Activated T-cell treated with anti-CD3 and anti-CD28 coated beads, Interleukin-2, amount 50 U/mL, for 72 hours (primary cell): ENCODE measurements around the gene TM9SF2. TPM values are rescaled to one million over a fixed set of nuclear protein-coding genes. Genes with fewer than 3 reads are reported as not detected.

Source experiments
- ATAC-seq, 2 donors: fragments of 150-1000 bp; cut with Tn5 transposase; replicated peaks in 1 of 2; 2 replicates each; pipeline ENCODE4 v1.10.0; 2021; ENCODE audit warnings: moderate library complexity in 2 of 2, mild to moderate bottlenecking in 1 of 2
- DNase-seq, 2 donors: peaks; one replicate each; pipeline ENCODE4 v3.0.0; 2021 to 2022; ENCODE audit warnings: mixed read lengths in 1 of 2
- H3K27ac Mint-ChIP-seq: one replicate; pipeline ENCODE4 v1.8.0; 2022; ENCODE audit warnings: mild to moderate bottlenecking, moderate library complexity, mixed read lengths
- H3K27me3 Mint-ChIP-seq: one replicate; pipeline ENCODE4 v1.8.0; 2022; ENCODE audit warnings: low read depth, mixed read lengths
- H3K36me3 Mint-ChIP-seq, 2 donors: one replicate each; pipeline ENCODE4 v1.8.0; 2022; ENCODE audit warnings: mixed read lengths in 2 of 2, mild to moderate bottlenecking in 1 of 2; ENCODE audit not compliant: insufficient read depth in 2 of 2
- H3K4me1 Mint-ChIP-seq: one replicate; pipeline ENCODE4 v1.8.0; 2022; ENCODE audit warnings: low read depth, mixed read lengths
- H3K4me3 Mint-ChIP-seq, 2 donors: one replicate each; pipeline ENCODE4 v1.8.0; 2022; ENCODE audit warnings: mild to moderate bottlenecking in 2 of 2, mixed read lengths in 2 of 2, moderate library complexity in 2 of 2
- H3K9me3 Mint-ChIP-seq, 2 donors: one replicate each; pipeline ENCODE4 v1.8.0; 2022; ENCODE audit warnings: mixed read lengths in 2 of 2
- total RNA-seq, 2 donors: library from RNA; stranded (reverse); gene quantifications; one replicate each; pipeline ENCODE4 v1.2.3, GENCODE V29; 2022

TM9SF2 gene
- total RNA-seq, 2 donors from 2014 or later, result 56.8 to 77.2 TPM

- H3K27me3 Mint-ChIP-seq, result no peaks in the 10 kb centered on the region
- H3K4me3 Mint-ChIP-seq, result peak overlapping the region; percentile 89 to 92
- H3K36me3 Mint-ChIP-seq, result peaks cover 11 to 12% of the 10 kb centered on the region in 2 donors
- peak; percentile 95 to 96 for DNase-seq
- peak; percentile 77 to 83 for ATAC-seq
- H3K27ac Mint-ChIP-seq, result peak overlapping the region; percentile 90
- H3K4me1 Mint-ChIP-seq, result peaks cover 67% of the 10 kb centered on the region
- peaks cover 0 to 5% of the 10 kb centered on the region in 2 donors for H3K9me3 Mint-ChIP-seq
These were observed 2.8 kb upstream of the TM9SF2 start for GRCh38 chr13:99498171-99499161.

GRCh38 chr13:99500839-99501183, 461 bp upstream of the TM9SF2 start:
- Mint-ChIP-seq H3K4me3 (peak overlapping the region; percentile 89 to 98), H3K4me1 (peaks cover 79% of the 10 kb centered on the region), H3K27ac (peak overlapping the region; percentile 95), H3K9me3 (peaks cover 0 to 5% of the 10 kb centered on the region in 2 donors), H3K27me3 (no peaks in the 10 kb centered on the region), H3K36me3 (peaks cover 9 to 10% of the 10 kb centered on the region in 2 donors)
- no peak for DNase-seq
- ATAC-seq, result peak; percentile 16 to 24

- Mint-ChIP-seq H3K27me3 (no peaks in the 10 kb centered on the region), H3K4me1 (peaks cover 79% of the 10 kb centered on the region), H3K4me3 (peak overlapping the region; percentile 89 to 98), H3K9me3 (peaks cover 0 to 5% of the 10 kb centered on the region in 2 donors), H3K36me3 (peaks cover 10% of the 10 kb centered on the region in 2 donors), H3K27ac (peak overlapping the region; percentile 95)
- ATAC-seq (no peak), DNase-seq (peak; percentile 22 to 31)
These were observed 603 bp downstream of the TM9SF2 start for GRCh38 chr13:99501848-99502301.

- ATAC-seq (no peak), DNase-seq (no peak)
- peaks cover 24 to 45% of the 10 kb centered on the region in 2 donors for H3K36me3 Mint-ChIP-seq
- H3K9me3 Mint-ChIP-seq, result peaks cover 2 to 8% of the 10 kb centered on the region in 2 donors
- peak overlapping the region; percentile 90 for H3K27ac Mint-ChIP-seq
- H3K4me1 Mint-ChIP-seq, result peaks cover 76% of the 10 kb centered on the region
- H3K27me3 Mint-ChIP-seq, result no peaks in the 10 kb centered on the region
- H3K4me3 Mint-ChIP-seq, result peak overlapping the region; percentile 60 to 78
These were observed 4.6 kb downstream of the TM9SF2 start for GRCh38 chr13:99505814-99506269.

GRCh38 chr13:99506634-99507033, 5.4 kb downstream of the TM9SF2 start:
- DNase-seq, result no peak
- Mint-ChIP-seq H3K36me3 (peaks cover 28 to 48% of the 10 kb centered on the region in 2 donors), H3K4me3 (peak overlapping the region; percentile 16 to 51), H3K27me3 (no peaks in the 10 kb centered on the region), H3K27ac (peak overlapping the region; percentile 76), H3K4me1 (peaks cover 83% of the 10 kb centered on the region), H3K9me3 (peaks cover 2 to 8% of the 10 kb centered on the region in 2 donors)
- no peak for ATAC-seq

- Mint-ChIP-seq H3K4me1 (peaks cover 86% of the 10 kb centered on the region), H3K4me3 (peak overlapping the region in 1 of 2 donors; percentile 51), H3K36me3 (peaks cover 26 to 45% of the 10 kb centered on the region in 2 donors), H3K27me3 (no peaks in the 10 kb centered on the region), H3K9me3 (peaks cover 2 to 8% of the 10 kb centered on the region in 2 donors), H3K27ac (peak overlapping the region; percentile 76)
- ATAC-seq, result no peak
- no peak for DNase-seq
These were observed 5.8 kb downstream of the TM9SF2 start for GRCh38 chr13:99507054-99507453.

- ATAC-seq, result no peak
- Mint-ChIP-seq H3K36me3 (peaks cover 24 to 41% of the 10 kb centered on the region in 2 donors), H3K27me3 (no peaks in the 10 kb centered on the region), H3K4me3 (no peak overlapping the region), H3K4me1 (peaks cover 86% of the 10 kb centered on the region), H3K9me3 (peaks cover 2 to 8% of the 10 kb centered on the region in 2 donors), H3K27ac (no peak overlapping the region)
- DNase-seq, result no peak
These were observed 6.3 kb downstream of the TM9SF2 start for GRCh38 chr13:99507551-99507950.

- peaks cover 24 to 41% of the 10 kb centered on the region in 2 donors for H3K36me3 Mint-ChIP-seq
- peak overlapping the region; percentile 31 for H3K27ac Mint-ChIP-seq
- DNase-seq, result no peak
- H3K27me3 Mint-ChIP-seq, result no peaks in the 10 kb centered on the region
- H3K9me3 Mint-ChIP-seq, result peaks cover 2 to 8% of the 10 kb centered on the region in 2 donors
- H3K4me3 Mint-ChIP-seq, result no peak overlapping the region
- H3K4me1 Mint-ChIP-seq, result peaks cover 89% of the 10 kb centered on the region
- ATAC-seq, result no peak
These were observed 6.7 kb downstream of the TM9SF2 start for GRCh38 chr13:99507986-99508385.

GRCh38 chr13:99509479-99509878, 8.2 kb downstream of the TM9SF2 start:
- H3K4me3 Mint-ChIP-seq, result no peak overlapping the region
- H3K4me1 Mint-ChIP-seq, result peaks cover 75% of the 10 kb centered on the region
- H3K27ac Mint-ChIP-seq, result no peak overlapping the region
- H3K36me3 Mint-ChIP-seq, result peaks cover 27 to 38% of the 10 kb centered on the region in 2 donors
- no peak for DNase-seq
- peaks cover 2 to 8% of the 10 kb centered on the region in 2 donors for H3K9me3 Mint-ChIP-seq
- H3K27me3 Mint-ChIP-seq, result no peaks in the 10 kb centered on the region
- ATAC-seq, result no peak

- H3K4me3 Mint-ChIP-seq, result no peak overlapping the region
- DNase-seq (no peak), ATAC-seq (no peak)
- H3K27ac Mint-ChIP-seq, result no peak overlapping the region
- H3K36me3 Mint-ChIP-seq, result peaks cover 15 to 16% of the 10 kb centered on the region in 2 donors
- H3K4me1 Mint-ChIP-seq, result peaks cover 33% of the 10 kb centered on the region
- H3K27me3 Mint-ChIP-seq, result no peaks in the 10 kb centered on the region
- H3K9me3 Mint-ChIP-seq, result peaks cover 0 to 5% of the 10 kb centered on the region in 2 donors
These were observed 13.5 kb downstream of the TM9SF2 start for GRCh38 chr13:99514801-99515200.

GRCh38 chr13:99516153-99516929, 15.1 kb downstream of the TM9SF2 start:
- ATAC-seq (no peak), DNase-seq (no peak)
- Mint-ChIP-seq H3K9me3 (no peaks in the 10 kb centered on the region), H3K36me3 (peaks cover 5 to 6% of the 10 kb centered on the region in 2 donors), H3K27me3 (no peaks in the 10 kb centered on the region), H3K27ac (no peak overlapping the region), H3K4me3 (no peak overlapping the region), H3K4me1 (peaks cover 18% of the 10 kb centered on the region)

GRCh38 chr13:99517577-99517976, 16.3 kb downstream of the TM9SF2 start:
- Mint-ChIP-seq H3K4me1 (peaks cover 6% of the 10 kb centered on the region), H3K27me3 (no peaks in the 10 kb centered on the region), H3K36me3 (peaks cover 6 to 12% of the 10 kb centered on the region in 2 donors), H3K9me3 (no peaks in the 10 kb centered on the region), H3K4me3 (no peak overlapping the region), H3K27ac (no peak overlapping the region)
- DNase-seq, result no peak
- ATAC-seq, result no peak

- ATAC-seq, result no peak
- H3K4me3 Mint-ChIP-seq, result no peak overlapping the region
- no peak for DNase-seq
- peaks cover 1% of the 10 kb centered on the region for H3K4me1 Mint-ChIP-seq
- H3K36me3 Mint-ChIP-seq, result peaks cover 6 to 12% of the 10 kb centered on the region in 2 donors
- no peaks in the 10 kb centered on the region for H3K27me3 Mint-ChIP-seq
- H3K9me3 Mint-ChIP-seq, result no peaks in the 10 kb centered on the region
- no peak overlapping the region for H3K27ac Mint-ChIP-seq
These were observed 16.7 kb downstream of the TM9SF2 start for GRCh38 chr13:99517984-99518383.
